ENCODE results near the gene DCN.

- TF ChIP-seq EZH2phosphoT487 (IDR thresholded peaks at IDR 0.05; ENCODE audit: insufficient read depth, low read depth) (no peak), EZH2 (IDR thresholded peaks at IDR 0.05; ENCODE audit: insufficient read depth, poor library complexity, severe bottlenecking) (no peak)
Measured at GRCh38 chr12:91191513-91192111, 9.0 kb upstream of the DCN start.
